Measurements from ENCODE around the gene DCD.
"Not testable (repeated sequence)": the region's sequence is repeated elsewhere in the genome, so short reads cannot be mapped to it uniquely, and the experiment has no call there.

DCD gene

DNA sequence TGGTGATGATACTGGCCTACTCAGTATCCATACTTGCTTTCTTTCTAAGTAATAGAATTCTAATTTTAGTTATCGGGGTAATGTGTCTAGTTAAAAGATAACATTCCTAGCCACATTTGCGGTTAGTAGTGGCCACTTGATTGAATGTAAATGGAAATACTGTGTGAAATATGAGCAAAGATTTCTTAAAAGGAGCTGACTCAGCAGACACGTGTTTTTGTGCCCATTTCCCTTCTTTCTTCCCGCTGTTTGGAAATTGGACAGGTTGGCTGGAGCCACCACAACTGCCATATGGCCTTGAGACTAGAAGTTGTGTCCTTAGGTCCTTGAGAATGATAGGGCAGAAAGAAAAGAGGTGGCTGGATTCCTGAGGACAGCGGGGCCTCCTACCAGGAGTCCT lies 19.8 kb upstream of the DCD start:
- no peak overlapping the region for H3K4me3 ChIP-seq (ENCODE audit: low read length)
- H3K36me3 ChIP-seq (ENCODE audit: insufficient read depth, low read length) = no peaks in the 10 kb centered on the region
- H3K4me2 ChIP-seq (ENCODE audit: low read length) = no peak overlapping the region
- H3K9ac ChIP-seq (ENCODE audit: low read depth, low read length) = no peak overlapping the region
- H3K27me3 ChIP-seq (ENCODE audit: control insufficient read depth, insufficient read depth, low read length) = peaks cover 37% of the 10 kb centered on the region
- H3K9me3 ChIP-seq (replicated peaks; ENCODE audit: low read length) = no peaks in the 10 kb centered on the region
- no peaks in the 10 kb centered on the region for H3K4me1 ChIP-seq (ENCODE audit: control insufficient read depth, insufficient read depth, low read length)

- Histone ChIP-seq H3K36me3 (ENCODE audit: insufficient read depth, low read length) (no peaks in the 10 kb centered on the region), H3K4me3 (ENCODE audit: low read length) (no peak overlapping the region), H3K27me3 (ENCODE audit: control insufficient read depth, insufficient read depth, low read length) (peaks cover 23% of the 10 kb centered on the region), H3K9me3 (replicated peaks; ENCODE audit: low read length) (no peaks in the 10 kb centered on the region), H3K4me1 (ENCODE audit: control insufficient read depth, insufficient read depth, low read length) (no peaks in the 10 kb centered on the region), H3K9ac (ENCODE audit: low read depth, low read length) (no peak overlapping the region), H3K4me2 (ENCODE audit: low read length) (no peak overlapping the region)
Observed at GRCh38 chr12:54666008-54666407, 17.8 kb upstream of the DCD start.

GRCh38 chr12:54665022-54665635 lies 17.0 kb upstream of the DCD start:
- not testable (repeated sequence) for H3K36me3 ChIP-seq (ENCODE audit: insufficient read depth, low read length); H3K4me2 ChIP-seq (ENCODE audit: low read length); H3K9me3 ChIP-seq (replicated peaks; ENCODE audit: low read length); H3K4me1 ChIP-seq (ENCODE audit: control insufficient read depth, insufficient read depth, low read length); H3K9ac ChIP-seq (ENCODE audit: low read depth, low read length); H3K4me3 ChIP-seq (ENCODE audit: low read length)
- H3K27me3 ChIP-seq (ENCODE audit: control insufficient read depth, insufficient read depth, low read length) = peaks cover 16% of the 10 kb centered on the region

- Histone ChIP-seq H3K4me2 (ENCODE audit: low read length) (no peak overlapping the region), H3K4me1 (ENCODE audit: control insufficient read depth, insufficient read depth, low read length) (no peaks in the 10 kb centered on the region), H3K4me3 (ENCODE audit: low read length) (no peak overlapping the region), H3K36me3 (ENCODE audit: insufficient read depth, low read length) (no peaks in the 10 kb centered on the region), H3K9ac (ENCODE audit: low read depth, low read length) (no peak overlapping the region), H3K27me3 (ENCODE audit: control insufficient read depth, insufficient read depth, low read length) (peaks cover 18% of the 10 kb centered on the region), H3K9me3 (replicated peaks; ENCODE audit: low read length) (no peaks in the 10 kb centered on the region)
Observed at GRCh38 chr12:54663603-54664002, 15.4 kb upstream of the DCD start.

DNA sequence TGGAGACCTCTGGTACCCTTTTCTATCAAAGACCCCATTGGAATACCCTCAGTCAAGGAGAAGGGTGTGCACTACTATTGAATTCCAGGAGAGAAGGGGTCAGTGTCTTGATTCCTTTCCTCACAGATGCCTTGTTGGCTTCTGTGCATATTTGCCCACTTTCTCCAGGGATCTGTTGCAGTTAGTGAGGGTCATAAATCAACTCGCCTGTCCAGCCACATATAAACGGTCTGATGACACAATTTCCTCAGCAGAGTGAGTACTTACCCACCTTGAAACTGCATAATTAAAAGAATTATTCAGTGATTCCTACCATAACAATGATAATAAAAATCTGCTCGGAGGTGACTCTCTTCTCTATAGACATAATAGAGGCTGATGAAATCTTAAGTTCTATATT lies 13.9 kb upstream of the DCD start:
- H3K27me3 ChIP-seq (ENCODE audit: control insufficient read depth, insufficient read depth, low read length) = peaks cover 18% of the 10 kb centered on the region
- H3K4me3 ChIP-seq (ENCODE audit: low read length) = no peak overlapping the region
- H3K9me3 ChIP-seq (replicated peaks; ENCODE audit: low read length) = no peaks in the 10 kb centered on the region
- no peaks in the 10 kb centered on the region for H3K36me3 ChIP-seq (ENCODE audit: insufficient read depth, low read length)
- no peak overlapping the region for H3K4me2 ChIP-seq (ENCODE audit: low read length)
- no peaks in the 10 kb centered on the region for H3K4me1 ChIP-seq (ENCODE audit: control insufficient read depth, insufficient read depth, low read length)
- no peak overlapping the region for H3K9ac ChIP-seq (ENCODE audit: low read depth, low read length)

DNA sequence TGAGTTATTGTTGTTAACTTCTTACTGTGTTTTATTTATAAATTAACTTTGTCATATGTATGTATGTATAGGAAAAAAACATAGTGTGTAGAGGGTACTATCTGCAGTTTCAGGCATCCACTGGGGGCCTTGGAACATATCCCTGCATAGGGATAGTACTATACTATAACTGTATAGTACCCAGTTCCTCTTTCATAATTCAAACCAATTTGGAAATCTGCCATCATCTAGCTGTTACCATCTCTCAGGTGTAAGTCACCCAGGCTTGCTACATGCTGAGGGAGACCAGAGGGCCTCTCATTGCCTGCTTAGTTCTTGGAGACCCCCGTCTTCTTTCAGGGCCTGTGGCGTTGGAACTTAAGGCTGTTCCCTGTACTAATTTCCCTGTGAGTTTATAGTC lies 12.9 kb upstream of the DCD start:
- Histone ChIP-seq H3K4me3 (ENCODE audit: low read length) (no peak overlapping the region), H3K9ac (ENCODE audit: low read depth, low read length) (no peak overlapping the region), H3K4me2 (ENCODE audit: low read length) (no peak overlapping the region), H3K9me3 (replicated peaks; ENCODE audit: low read length) (no peaks in the 10 kb centered on the region), H3K27me3 (ENCODE audit: control insufficient read depth, insufficient read depth, low read length) (peaks cover 18% of the 10 kb centered on the region), H3K36me3 (ENCODE audit: insufficient read depth, low read length) (no peaks in the 10 kb centered on the region), H3K4me1 (ENCODE audit: control insufficient read depth, insufficient read depth, low read length) (no peaks in the 10 kb centered on the region)

- Histone ChIP-seq H3K9me3 (replicated peaks; ENCODE audit: low read length) (no peaks in the 10 kb centered on the region), H3K36me3 (ENCODE audit: insufficient read depth, low read length) (no peaks in the 10 kb centered on the region), H3K4me3 (ENCODE audit: low read length) (no peak overlapping the region), H3K9ac (ENCODE audit: low read depth, low read length) (no peak overlapping the region), H3K4me1 (ENCODE audit: control insufficient read depth, insufficient read depth, low read length) (no peaks in the 10 kb centered on the region), H3K4me2 (ENCODE audit: low read length) (no peak overlapping the region), H3K27me3 (ENCODE audit: control insufficient read depth, insufficient read depth, low read length) (peaks cover 16% of the 10 kb centered on the region)
Observed at GRCh38 chr12:54660320-54660962, 12.3 kb upstream of the DCD start.

DNA sequence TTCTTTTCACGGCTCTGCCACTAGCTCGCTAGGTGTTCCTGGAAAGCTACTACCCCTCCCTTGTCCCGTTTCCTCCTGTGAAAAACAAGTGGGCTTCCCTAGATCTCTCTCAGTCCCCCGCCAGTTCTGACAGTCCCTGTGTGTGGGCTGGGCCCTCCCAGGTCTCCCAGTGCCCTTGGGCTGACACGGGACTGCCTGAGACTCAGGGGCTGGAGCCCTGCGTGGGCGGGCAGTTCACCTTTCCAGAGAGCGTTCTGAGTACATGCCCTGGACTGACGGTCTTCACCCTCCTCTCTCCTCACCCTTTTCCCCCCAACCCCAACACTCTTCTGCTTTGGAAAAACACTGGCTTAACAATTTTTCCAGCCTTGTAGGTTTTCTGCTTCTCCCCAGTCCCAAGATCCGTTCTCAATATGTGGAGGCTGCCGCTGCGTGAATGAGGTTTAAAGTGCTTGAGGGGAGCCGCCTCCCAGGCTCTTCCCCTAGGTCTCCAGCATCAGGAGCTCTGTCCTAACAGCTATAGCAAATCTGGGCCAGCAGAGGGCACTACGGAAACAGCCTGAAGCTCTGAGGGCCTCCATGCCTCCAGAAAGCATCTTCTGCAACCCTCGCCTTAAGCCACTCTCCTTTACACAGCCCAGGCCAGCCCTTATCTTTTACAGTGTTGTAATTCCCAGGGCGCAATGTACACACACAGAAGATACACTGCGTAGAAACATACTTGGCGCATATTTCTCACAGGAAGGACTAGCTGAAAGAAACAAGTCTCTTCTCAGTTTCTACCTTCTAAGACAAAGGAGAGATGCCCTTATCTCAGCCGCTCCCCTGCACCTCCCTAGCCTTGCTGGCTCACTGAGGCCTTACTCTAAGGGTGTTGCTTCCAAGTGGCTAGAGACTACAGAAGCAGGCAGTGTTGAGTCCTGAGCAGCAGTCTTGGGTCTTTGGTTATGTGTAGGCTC lies 10.4 kb upstream of the DCD start:
- H3K36me3 ChIP-seq (ENCODE audit: insufficient read depth, low read length) = no peaks in the 10 kb centered on the region
- peaks cover 19% of the 10 kb centered on the region for H3K27me3 ChIP-seq (ENCODE audit: control insufficient read depth, insufficient read depth, low read length)

GRCh38 chr12:54657105-54657607 lies 9.0 kb upstream of the DCD start:
- Histone ChIP-seq H3K9me3 (replicated peaks; ENCODE audit: low read length) (no peaks in the 10 kb centered on the region), H3K4me1 (ENCODE audit: control insufficient read depth, insufficient read depth, low read length) (no peaks in the 10 kb centered on the region), H3K36me3 (ENCODE audit: insufficient read depth, low read length) (no peaks in the 10 kb centered on the region), H3K27me3 (ENCODE audit: control insufficient read depth, insufficient read depth, low read length) (peaks cover 30% of the 10 kb centered on the region), H3K9ac (ENCODE audit: low read depth, low read length) (no peak overlapping the region), H3K4me3 (ENCODE audit: low read length) (no peak overlapping the region), H3K4me2 (ENCODE audit: low read length) (no peak overlapping the region)

More for the DNA sequence above, 10.4 kb upstream of the DCD start:
- no peaks in the 10 kb centered on the region for H3K9me3 ChIP-seq (replicated peaks; ENCODE audit: low read length)
- H3K4me2 ChIP-seq (ENCODE audit: low read length) = no peak overlapping the region
- H3K4me1 ChIP-seq (ENCODE audit: control insufficient read depth, insufficient read depth, low read length) = no peaks in the 10 kb centered on the region
- H3K9ac ChIP-seq (ENCODE audit: low read depth, low read length) = no peak overlapping the region
- no peak overlapping the region for H3K4me3 ChIP-seq (ENCODE audit: low read length)

- no peak overlapping the region for H3K4me2 ChIP-seq (ENCODE audit: low read length)
- no peaks in the 10 kb centered on the region for H3K9me3 ChIP-seq (replicated peaks; ENCODE audit: low read length)
- no peak overlapping the region for H3K9ac ChIP-seq (ENCODE audit: low read depth, low read length)
- no peaks in the 10 kb centered on the region for H3K36me3 ChIP-seq (ENCODE audit: insufficient read depth, low read length)
- no peaks in the 10 kb centered on the region for H3K4me1 ChIP-seq (ENCODE audit: control insufficient read depth, insufficient read depth, low read length)
- H3K27me3 ChIP-seq (ENCODE audit: control insufficient read depth, insufficient read depth, low read length) = peaks cover 32% of the 10 kb centered on the region
- H3K4me3 ChIP-seq (ENCODE audit: low read length) = no peak overlapping the region
Observed at GRCh38 chr12:54654926-54655325, 6.8 kb upstream of the DCD start.

DNA sequence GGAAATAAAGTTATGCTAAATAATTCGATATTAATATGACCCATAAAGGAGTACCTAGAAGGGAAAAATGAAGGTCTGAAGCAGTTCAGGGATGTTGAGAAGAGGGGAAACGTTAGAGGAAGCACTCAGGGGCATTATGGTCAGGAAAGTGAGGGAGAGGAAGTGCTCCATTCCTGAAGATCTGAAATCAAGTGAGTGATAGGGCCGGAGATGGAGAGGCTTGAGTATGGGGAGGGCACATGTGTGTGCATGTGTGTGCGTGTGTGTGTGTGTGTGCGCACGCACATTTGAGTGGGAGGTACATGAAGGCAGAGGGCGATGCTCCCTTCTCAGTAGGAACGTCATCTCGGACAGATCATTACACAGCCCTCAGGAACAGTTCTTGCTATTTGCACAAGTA lies 4.9 kb upstream of the DCD start:
- H3K4me1 ChIP-seq (ENCODE audit: control insufficient read depth, insufficient read depth, low read length) = no peaks in the 10 kb centered on the region
- H3K36me3 ChIP-seq (ENCODE audit: insufficient read depth, low read length) = no peaks in the 10 kb centered on the region

More for the DNA sequence above, 4.9 kb upstream of the DCD start:
- Histone ChIP-seq H3K4me2 (ENCODE audit: low read length) (no peak overlapping the region), H3K9me3 (replicated peaks; ENCODE audit: low read length) (no peaks in the 10 kb centered on the region), H3K9ac (ENCODE audit: low read depth, low read length) (no peak overlapping the region), H3K27me3 (ENCODE audit: control insufficient read depth, insufficient read depth, low read length) (peaks cover 33% of the 10 kb centered on the region), H3K4me3 (ENCODE audit: low read length) (no peak overlapping the region)
